Measurements from ENCODE around the gene OLIG2.
A peak's percentile ranks its signal among the peaks of the same experiment; 100 is the strongest.

OLIG2 gene

GRCh38 chr21:33033961-33034413, 8.3 kb downstream of the OLIG2 start:
- DNase-seq, result no peak

DNA sequence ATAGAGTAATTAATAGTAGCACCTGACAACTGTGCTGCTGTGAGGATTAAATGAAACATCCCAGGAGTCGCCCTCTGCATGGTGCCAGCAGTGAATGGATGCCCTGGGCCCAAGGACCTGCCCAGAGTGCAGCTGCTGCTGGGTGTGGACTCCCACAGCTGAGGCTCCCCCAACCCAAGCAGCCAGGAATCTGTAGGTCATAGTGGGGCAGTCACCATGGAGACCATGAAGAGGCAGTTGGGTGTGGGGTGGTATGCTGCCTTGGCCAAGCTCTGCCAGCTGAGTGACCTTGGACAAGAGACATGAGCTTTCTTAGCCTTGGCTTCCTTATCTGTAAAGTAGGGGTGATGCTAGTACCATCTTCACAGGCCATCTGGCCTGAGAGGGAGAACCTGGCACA, 9.4 kb downstream of the OLIG2 start:
- no peak for DNase-seq

DNA sequence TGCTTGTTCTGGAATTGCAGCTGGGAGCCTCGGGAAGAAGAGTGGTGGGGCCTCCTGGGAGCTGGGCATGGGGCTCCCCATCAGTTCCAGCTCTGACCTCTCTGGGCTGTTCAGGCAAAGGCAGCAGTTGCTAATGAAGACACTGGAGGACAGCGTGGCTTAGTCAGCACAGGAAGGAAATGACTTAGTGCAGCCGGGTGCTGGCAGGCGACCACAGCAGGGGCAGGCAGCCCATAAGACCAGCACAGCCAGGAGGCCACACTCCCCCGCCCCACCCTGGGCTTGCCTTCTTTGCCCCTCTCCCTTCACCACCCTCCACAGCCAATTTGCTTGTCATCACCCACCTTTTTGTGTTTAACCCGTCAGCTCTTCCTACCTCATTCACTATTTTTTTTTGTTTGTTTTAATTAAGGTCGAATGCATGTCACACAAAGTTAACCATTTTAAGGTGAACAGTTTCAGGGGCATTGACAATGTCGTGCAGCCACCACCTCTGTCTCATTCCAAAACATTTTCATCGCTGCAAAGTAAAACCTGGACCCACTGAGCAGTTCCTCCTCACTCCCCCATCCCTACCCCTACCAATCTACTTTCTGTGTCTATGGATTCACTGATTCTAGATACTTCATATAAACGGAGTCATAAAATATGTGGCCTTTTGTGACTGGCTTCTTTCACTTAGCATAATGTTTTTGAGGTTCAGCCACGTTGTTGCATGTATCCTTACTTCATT, 10.9 kb downstream of the OLIG2 start:
- DNase-seq, result peak; percentile 19

DNA sequence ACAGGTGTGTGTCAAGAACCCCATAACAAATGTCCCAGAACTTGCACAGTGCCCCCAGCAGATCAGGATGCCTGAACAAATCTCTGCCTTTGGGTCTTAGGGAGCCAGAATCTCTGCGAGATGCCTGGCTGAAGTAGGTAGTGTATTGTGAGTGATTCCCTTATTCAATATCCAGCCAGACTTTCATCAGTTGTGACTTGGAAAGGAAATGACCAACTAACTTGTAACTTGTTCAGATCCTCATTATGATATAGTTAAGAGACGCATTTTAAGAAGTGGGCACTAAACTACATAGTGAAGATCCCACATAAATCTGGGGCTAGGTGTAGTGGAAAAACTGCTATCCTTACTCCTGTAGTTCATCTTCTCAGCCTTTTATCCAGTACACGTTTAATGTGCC, 11.8 kb downstream of the OLIG2 start:
- no peak for DNase-seq

GRCh38 chr21:33039536-33039935, 13.8 kb downstream of the OLIG2 start:
- DNase-seq, result no peak

- no peak for DNase-seq
These were observed 14.5 kb downstream of the OLIG2 start for GRCh38 chr21:33040215-33040614.

DNA sequence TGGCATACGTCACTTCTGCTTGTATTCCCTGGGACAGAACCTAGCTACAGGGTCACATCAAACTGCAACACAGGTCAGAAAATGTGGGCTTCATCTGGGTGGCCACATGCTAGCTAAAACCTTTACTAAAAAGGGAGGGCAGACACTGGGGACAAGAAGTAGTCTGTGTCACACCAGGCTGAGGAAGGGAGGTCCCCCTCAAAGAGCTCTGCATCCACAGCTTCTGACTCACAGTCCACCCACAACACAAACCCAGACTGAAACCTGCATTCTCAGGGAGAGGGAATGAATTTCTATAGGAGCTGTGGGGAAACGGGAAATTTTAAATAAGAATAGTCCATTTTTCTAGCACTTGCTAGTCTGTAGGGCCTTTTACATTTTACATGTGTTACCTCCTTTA, 16.2 kb downstream of the OLIG2 start:
- no peak for DNase-seq

DNA sequence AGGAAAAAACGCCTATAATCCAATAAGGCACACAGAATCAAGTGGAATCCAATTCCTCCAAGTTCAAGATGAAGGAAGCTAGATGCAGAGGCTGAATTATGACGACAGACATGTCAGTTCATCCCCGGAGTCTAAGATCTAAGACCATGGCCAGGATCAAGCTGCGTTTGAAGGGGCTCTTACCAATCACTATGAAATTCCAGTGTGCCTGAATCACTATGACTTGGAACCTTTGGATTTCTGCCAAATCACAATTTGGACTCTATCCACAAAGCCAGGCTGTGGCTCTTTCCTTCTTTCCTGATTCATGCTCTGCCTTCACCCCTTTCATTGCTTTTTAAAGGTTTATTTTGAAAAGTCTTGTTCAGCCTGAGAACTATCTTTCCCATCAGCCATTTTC, 17.1 kb downstream of the OLIG2 start:
- DNase-seq, result no peak

- DNase-seq, result no peak
These were observed 20.7 kb downstream of the OLIG2 start for GRCh38 chr21:33046455-33046854.

GRCh38 chr21:33047231-33047630, 21.5 kb downstream of the OLIG2 start:
- DNase-seq, result no peak

GRCh38 chr21:33051925-33052324, 26.2 kb downstream of the OLIG2 start:
- DNase-seq, result no peak

GRCh38 chr21:33053951-33054350, 28.2 kb downstream of the OLIG2 start:
- no peak for DNase-seq

DNA sequence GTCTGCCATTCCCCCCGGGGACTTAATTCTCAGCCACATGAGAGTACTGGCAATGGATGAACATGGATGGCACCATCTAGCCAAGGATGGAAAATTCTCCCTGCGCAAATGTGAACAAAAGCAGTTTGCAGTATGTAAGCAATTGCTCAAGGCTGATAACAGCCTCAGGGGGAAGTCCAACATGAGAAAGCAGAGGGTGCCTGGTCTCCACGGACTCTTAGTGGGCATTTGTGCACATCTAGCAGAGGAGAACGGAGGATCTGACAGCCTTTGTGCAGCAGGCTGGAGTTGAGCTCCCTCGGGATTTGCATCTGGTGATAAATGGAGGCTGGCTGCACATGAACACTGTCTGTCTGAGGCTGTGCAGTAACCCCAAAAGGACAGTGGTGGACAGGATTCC, 30.3 kb downstream of the OLIG2 start:
- no peak for DNase-seq

- no peak for DNase-seq
These were observed 31.7 kb downstream of the OLIG2 start for GRCh38 chr21:33057385-33057940.

- no peak for DNase-seq
These were observed 32.8 kb downstream of the OLIG2 start for GRCh38 chr21:33058527-33058926.

GRCh38 chr21:33058957-33059356, 33.2 kb downstream of the OLIG2 start:
- no peak for DNase-seq

DNA sequence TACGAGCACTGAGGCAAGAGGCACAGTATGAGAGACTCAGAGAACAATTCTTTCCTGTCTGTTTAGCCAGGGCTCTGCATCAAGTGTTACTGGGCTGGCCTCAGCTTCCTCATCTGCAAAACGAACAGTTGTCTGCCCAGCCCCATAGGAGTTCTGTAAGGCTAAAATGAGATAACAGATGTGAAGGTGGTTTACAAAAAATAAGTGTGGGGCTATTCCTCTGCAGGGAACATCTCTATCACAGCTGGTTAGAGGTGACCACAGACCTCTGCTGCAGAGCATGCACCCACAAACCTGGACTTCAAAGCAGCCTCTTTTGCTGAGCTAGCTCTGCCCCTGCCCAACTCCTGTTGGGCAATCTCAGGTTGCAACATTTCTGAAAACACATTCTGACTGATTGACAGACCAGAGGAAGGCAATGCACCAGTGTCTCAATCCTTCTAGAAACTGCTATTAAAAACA, 33.7 kb downstream of the OLIG2 start:
- peak; percentile 13 for DNase-seq

GRCh38 chr21:33061233-33061632, 35.5 kb downstream of the OLIG2 start:
- no peak for DNase-seq

DNA sequence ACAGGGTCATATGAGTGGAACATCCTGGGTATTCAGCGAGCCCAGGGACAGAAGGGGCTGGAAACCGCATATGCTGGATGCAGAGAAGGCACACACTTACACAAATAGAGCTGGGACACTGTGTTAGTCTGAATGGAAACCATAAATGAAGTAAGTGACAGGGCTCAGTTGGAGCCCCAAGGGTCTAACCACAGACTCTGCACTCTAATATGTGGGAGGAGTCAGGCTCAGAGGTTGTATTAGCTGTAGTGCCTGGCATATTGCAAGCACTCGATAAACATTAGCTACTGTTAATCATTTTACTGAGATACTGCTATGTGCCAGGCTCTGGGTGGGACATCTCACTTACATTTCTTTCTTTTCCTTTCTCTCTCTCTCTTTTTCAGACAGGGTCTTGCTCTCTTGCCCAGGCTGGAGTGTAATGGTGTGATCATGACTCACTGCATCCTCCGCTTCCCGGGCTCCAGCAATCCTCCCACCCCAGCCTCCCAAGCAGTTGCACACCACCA, 37.7 kb downstream of the OLIG2 start:
- no peak for DNase-seq

- DNase-seq, result no peak
These were observed 38.3 kb downstream of the OLIG2 start for GRCh38 chr21:33063907-33064622.

DNA sequence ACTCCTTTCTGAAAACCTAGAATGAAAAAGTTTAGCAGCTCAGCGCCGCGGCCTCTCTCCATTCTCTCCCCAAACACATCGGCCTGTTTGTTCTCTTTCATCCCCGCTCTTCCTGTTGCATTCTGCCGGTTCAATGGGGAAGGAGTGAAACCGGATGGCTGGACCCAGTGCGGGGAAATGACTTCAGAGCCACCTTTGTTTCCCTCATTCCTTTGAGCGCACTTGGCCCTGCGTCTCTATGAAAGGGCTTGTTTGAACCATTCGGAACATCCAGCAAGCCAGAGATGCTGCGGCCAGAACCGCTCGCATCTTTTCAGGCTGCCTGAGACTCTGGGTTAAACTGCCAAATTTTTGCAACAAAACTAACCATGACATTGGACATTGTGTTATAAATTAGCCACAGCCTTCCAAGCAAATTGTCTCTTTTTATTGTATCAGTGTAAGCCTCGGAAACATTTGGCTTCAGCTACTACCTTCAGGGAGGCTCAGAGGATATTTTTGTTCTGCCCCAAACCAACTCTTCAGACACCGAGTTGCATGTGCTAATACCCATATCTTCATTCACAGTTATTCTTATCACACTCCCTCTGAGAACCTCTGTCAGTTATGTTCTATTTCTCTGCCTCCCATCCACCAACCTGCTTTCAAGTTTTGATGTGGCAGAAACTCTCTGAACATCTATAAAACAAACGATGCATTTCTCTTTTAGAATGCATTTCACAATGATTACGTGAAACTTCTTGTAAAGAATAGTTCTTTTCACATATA, 39.1 kb downstream of the OLIG2 start:
- DNase-seq, result no peak

DNA sequence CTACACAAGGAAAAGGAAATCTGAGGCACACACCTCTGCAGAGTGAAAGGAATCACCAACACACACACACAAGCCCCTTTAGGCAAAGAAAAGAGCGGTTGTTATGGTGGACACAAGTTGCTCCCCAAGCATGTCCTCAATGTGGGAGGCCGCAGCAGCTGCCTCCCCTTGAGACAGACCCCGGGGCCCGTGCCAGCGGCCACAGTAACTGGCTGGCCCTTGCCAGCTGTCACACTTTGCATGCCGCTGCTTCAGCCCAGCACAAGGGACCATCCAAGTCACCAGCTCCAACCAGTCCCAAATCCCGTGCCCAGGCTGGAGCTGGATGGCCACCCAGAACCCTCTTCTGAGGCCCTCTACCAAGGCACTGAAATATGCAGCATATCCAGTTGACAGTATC, 41.3 kb downstream of the OLIG2 start:
- DNase-seq, result no peak

- DNase-seq, result no peak
These were observed 41.7 kb downstream of the OLIG2 start for GRCh38 chr21:33067457-33067856.

Measured in CD4-positive, alpha-beta T cell treated with Interleukin-10 for 1 hour (primary cell).